Measurements from ENCODE around the gene OXNAD1. TPM values are rescaled to one million over a fixed set of nuclear protein-coding genes. Genes with fewer than 3 reads are reported as not detected.

OXNAD1 gene
- total RNA-seq, 1 experiment from 2014 or later = 6.6 TPM

GRCh38 chr3:16239780-16240179, 25.2 kb upstream of the OXNAD1 start:
- Histone ChIP-seq H3K27ac (ENCODE audit: low read length) (no peak overlapping the region), H3K27me3 (ENCODE audit: control insufficient read depth, insufficient read depth, low read length) (no peaks in the 10 kb centered on the region), H3K36me3 (ENCODE audit: control insufficient read depth, insufficient read depth, low read length) (no peaks in the 10 kb centered on the region), H3K4me3 (ENCODE audit: low read depth in 2 of 2, low read length in 2 of 2) (no peak overlapping the region), H3K9me3 (ENCODE audit: control insufficient read depth, insufficient read depth, low read depth, low read length) (no peaks in the 10 kb centered on the region), H3K4me1 (ENCODE audit: control insufficient read depth, insufficient read depth, low read length) (no peaks in the 10 kb centered on the region)
- CTCF ChIA-PET = no interaction called here
- TF ChIP-seq SIN3A (IDR thresholded peaks at IDR 0.05; ENCODE audit: borderline replicate concordance, insufficient read depth, low read depth, low read length) (no peak), TCF7L2 (IDR thresholded peaks at IDR 0.05; ENCODE audit: low read depth, low read length) (no peak), POLR2AphosphoS5 (IDR thresholded peaks at IDR 0.05; ENCODE audit: low read depth, low read length) (no peak)
- TF ChIP-seq, protein P1, sequence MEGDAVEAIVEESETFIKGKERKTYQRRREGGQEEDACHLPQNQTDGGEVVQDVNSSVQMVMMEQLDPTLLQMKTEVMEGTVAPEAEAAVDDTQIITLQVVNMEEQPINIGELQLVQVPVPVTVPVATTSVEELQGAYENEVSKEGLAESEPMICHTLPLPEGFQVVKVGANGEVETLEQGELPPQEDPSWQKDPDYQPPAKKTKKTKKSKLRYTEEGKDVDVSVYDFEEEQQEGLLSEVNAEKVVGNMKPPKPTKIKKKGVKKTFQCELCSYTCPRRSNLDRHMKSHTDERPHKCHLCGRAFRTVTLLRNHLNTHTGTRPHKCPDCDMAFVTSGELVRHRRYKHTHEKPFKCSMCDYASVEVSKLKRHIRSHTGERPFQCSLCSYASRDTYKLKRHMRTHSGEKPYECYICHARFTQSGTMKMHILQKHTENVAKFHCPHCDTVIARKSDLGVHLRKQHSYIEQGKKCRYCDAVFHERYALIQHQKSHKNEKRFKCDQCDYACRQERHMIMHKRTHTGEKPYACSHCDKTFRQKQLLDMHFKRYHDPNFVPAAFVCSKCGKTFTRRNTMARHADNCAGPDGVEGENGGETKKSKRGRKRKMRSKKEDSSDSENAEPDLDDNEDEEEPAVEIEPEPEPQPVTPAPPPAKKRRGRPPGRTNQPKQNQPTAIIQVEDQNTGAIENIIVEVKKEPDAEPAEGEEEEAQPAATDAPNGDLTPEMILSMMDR (IDR thresholded peaks at IDR 0.05) = no peak
- TF ChIP-seq, protein P2, sequence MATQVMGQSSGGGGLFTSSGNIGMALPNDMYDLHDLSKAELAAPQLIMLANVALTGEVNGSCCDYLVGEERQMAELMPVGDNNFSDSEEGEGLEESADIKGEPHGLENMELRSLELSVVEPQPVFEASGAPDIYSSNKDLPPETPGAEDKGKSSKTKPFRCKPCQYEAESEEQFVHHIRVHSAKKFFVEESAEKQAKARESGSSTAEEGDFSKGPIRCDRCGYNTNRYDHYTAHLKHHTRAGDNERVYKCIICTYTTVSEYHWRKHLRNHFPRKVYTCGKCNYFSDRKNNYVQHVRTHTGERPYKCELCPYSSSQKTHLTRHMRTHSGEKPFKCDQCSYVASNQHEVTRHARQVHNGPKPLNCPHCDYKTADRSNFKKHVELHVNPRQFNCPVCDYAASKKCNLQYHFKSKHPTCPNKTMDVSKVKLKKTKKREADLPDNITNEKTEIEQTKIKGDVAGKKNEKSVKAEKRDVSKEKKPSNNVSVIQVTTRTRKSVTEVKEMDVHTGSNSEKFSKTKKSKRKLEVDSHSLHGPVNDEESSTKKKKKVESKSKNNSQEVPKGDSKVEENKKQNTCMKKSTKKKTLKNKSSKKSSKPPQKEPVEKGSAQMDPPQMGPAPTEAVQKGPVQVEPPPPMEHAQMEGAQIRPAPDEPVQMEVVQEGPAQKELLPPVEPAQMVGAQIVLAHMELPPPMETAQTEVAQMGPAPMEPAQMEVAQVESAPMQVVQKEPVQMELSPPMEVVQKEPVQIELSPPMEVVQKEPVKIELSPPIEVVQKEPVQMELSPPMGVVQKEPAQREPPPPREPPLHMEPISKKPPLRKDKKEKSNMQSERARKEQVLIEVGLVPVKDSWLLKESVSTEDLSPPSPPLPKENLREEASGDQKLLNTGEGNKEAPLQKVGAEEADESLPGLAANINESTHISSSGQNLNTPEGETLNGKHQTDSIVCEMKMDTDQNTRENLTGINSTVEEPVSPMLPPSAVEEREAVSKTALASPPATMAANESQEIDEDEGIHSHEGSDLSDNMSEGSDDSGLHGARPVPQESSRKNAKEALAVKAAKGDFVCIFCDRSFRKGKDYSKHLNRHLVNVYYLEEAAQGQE (IDR thresholded peaks at IDR 0.05; ENCODE audit: insufficient read depth in 1 of 2, low read depth in 2 of 2, low read length in 1 of 2) = no peak
- POLR2A ChIA-PET = no interaction called here
- DNase-seq (ENCODE audit: low read depth, low spot score) = no peak
- BruUV-seq (replicated peaks) = no TSS peak
- in situ Hi-C loops (cut with HindIII; ENCODE audit: low pct_unique_long_range_greater_than_20kb, low sequenced_read_pairs) = no loop called here
- intact Hi-C loops (cut with micrococcal nuclease; ENCODE audit: unreplicated experiment) = loop anchor here (10.0 kb wide), 1 partner anchor 55 kb away; no protein-coding TSS in a partner anchor
- ATAC-seq = no peak

DNA sequence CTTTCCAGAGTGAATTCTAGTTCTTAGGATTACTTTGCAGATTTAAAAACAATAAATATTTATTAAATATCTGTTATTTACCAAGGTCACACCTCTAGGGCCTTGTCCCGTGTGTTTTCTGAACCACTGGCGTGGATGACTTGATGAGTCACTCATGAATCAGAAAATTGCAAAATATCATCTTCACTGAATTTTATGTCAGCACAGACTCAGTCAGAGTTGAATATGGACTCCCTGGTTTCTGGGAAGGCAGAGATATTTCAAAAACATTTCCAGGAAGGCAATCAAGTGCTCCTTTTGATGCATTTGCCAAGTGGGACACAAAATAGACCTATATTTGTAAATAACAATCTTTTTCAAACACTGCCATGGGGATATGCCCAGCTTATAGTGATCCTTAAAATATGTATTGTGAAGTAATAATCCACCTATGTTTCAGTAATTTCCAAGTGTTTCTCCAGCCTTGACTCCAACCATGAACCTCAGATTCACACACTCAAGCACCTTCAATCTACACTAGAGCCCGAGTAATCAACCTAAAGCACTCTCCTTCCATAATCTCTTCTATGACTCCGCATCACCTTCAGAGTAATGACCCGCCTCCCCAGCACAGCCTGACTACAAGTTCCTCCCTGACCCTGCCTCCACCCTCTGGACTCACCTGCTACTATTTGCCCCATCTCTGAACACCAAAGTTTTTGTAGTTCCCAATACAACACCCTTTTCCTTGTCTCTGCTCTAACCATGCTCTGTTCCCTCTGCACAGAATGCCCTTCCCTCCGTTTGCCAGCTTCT, 24.6 kb upstream of the OXNAD1 start:
- POLR2A ChIA-PET = no interaction called here
- H3K4me1 ChIP-seq (ENCODE audit: control insufficient read depth, insufficient read depth, low read length) = no peaks in the 10 kb centered on the region
- H3K36me3 ChIP-seq (ENCODE audit: control insufficient read depth, insufficient read depth, low read length) = no peaks in the 10 kb centered on the region
- no peaks in the 10 kb centered on the region for H3K9me3 ChIP-seq (ENCODE audit: control insufficient read depth, insufficient read depth, low read depth, low read length)
- intact Hi-C loops (cut with micrococcal nuclease; ENCODE audit: unreplicated experiment) = loop anchor here (10.0 kb wide), 1 partner anchor 56 kb away; no protein-coding TSS in a partner anchor
- H3K4me3 ChIP-seq (ENCODE audit: low read depth in 2 of 2, low read length in 2 of 2) = no peak overlapping the region
- no peaks in the 10 kb centered on the region for H3K27me3 ChIP-seq (ENCODE audit: control insufficient read depth, insufficient read depth, low read length)
- in situ Hi-C loops (cut with HindIII; ENCODE audit: low pct_unique_long_range_greater_than_20kb, low sequenced_read_pairs) = no loop called here
- DNase-seq (ENCODE audit: low read depth, low spot score) (peak; percentile 24), ATAC-seq (no peak)
- CTCF ChIA-PET = no interaction called here
- no TSS peak for BruUV-seq (replicated peaks)
- no peak for TF ChIP-seq SIN3A (IDR thresholded peaks at IDR 0.05; ENCODE audit: borderline replicate concordance, insufficient read depth, low read depth, low read length)
- TF ChIP-seq, protein P2 (IDR thresholded peaks at IDR 0.05; ENCODE audit: insufficient read depth in 1 of 2, low read depth in 2 of 2, low read length in 1 of 2) = no peak
- no peak for TF ChIP-seq POLR2AphosphoS5 (IDR thresholded peaks at IDR 0.05; ENCODE audit: low read depth, low read length)
- TF ChIP-seq, protein P1 (IDR thresholded peaks at IDR 0.05) = no peak
- no peak for TF ChIP-seq TCF7L2 (IDR thresholded peaks at IDR 0.05; ENCODE audit: low read depth, low read length)
- H3K27ac ChIP-seq (ENCODE audit: low read length) = no peak overlapping the region
